CD4-positive, alpha-beta T cell treated with Interleukin-4 for 4 hours (primary cell): ENCODE measurements around the gene LRRIQ4.
A peak's percentile ranks its signal among the peaks of the same experiment; 100 is the strongest.

Experiments used
- DNase-seq: peaks from one replicate; pipeline ENCODE4 v3.0.0-alpha.2; 2020

The LRRIQ4 gene

DNA sequence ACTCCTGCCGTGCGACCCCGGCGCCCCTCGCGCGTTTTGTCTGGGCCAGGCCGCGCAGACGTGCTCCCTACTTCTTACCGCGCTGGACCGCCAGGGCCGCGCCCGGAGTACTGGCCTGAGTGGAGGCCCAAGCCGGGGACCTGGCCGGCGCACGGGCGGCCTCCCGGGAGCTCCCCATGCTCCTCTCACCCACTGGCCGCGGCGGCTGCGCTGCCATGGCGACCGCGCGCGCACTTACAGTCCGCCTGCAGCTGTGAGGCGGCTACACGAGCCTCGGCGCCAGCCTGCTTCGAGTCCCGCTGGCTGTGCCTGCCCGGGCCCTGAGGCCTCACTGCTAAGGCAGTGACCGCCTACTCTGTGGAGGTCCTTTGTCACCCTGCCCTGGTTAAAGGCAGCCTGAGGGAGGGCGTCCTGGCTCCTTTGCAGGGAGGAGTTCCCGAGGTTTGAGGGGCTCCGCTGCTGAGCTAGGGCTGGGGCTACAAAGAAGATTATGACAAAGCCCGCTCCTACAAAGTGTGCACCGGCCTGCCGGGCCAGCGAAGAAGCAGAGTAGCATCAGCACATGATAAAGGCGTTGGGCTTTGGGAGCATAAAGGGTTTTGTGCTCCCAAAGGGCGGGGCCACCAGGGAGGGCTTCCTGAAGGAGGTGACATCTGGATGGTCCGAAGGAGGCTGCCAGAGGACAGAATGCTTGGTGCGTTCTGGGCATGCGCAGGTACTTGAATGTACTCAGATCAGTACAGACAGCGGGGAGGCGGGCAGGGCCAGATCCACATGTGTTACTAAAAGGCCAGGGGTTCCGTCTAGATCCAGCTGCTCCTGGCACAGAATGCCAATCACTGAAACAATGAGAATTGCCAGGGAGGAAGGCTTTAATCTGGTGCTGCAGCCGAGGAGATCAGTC is at the start of gene LRRIQ4, which contains the start of gene LRRC34:
LRRIQ4 (plus strand) TSS at position 539 of the 904 bp plus-strand sequence. CDS start 9,052 bp downstream, outside the sequence.
LRRC34 (minus strand) TSS at position 573 of the 904 bp plus-strand sequence; CDS start at position 217, 356 bp downstream.
- peak; percentile 62 for DNase-seq

GRCh38 chr3:169764312-169764881 is 48.3 kb upstream of the LRRIQ4 start:
- peak; percentile 64 for DNase-seq

- peak; percentile 98 for DNase-seq
Measured at GRCh38 chr3:169764882-169765612, 47.6 kb upstream of the LRRIQ4 start, which contains the start of gene TERC. TSS of gene TERC (minus strand) at chr3:169765060.

- DNase-seq = peak; percentile 61
Measured at GRCh38 chr3:169769287-169770181, 43.1 kb upstream of the LRRIQ4 start, which contains the start of gene ACTRT3. TSS of gene ACTRT3 (minus strand) at chr3:169769561. CDS start at chr3:169769520, 41 bp downstream.

DNA sequence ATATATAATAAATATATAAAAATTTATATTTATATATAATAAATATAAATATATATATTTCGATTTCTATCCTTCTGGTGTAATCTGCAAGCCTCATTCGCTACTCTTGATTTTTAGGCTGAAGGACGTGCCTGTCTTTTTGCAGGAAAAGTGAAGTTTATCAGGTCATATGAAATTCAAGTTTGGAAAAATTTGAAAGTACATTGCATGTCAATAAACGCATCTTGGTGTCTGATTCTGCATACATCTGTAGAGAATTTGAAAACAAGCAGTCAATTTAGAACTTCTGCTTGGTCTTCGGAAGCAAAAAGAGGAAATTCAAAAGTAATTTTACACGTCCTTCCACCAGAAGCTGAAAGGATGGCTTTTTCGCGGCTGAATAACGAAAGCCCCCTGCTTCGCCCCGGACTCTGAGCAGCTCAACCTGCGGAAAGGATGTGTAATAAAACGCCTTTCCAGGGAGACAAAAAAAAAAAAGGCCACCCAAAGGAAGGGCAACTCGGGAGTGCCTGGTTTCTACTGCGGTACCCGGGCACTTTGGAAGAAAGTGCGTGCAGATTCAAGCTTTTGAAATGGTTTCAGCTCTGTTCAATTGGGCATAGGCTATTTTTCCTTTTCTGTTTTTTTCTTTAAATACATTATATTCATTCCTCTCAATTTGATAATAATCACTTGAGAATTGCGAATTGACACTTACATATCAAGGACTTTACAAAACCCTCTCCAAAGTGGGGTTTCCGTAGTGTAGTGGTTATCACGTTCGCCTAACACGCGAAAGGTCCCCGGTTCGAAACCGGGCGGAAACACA is 41.0 kb upstream of the LRRIQ4 start:
- DNase-seq = peak; percentile 88

GRCh38 chr3:169772305-169772896 is 40.3 kb upstream of the LRRIQ4 start:
- peak; percentile 65 for DNase-seq

DNA sequence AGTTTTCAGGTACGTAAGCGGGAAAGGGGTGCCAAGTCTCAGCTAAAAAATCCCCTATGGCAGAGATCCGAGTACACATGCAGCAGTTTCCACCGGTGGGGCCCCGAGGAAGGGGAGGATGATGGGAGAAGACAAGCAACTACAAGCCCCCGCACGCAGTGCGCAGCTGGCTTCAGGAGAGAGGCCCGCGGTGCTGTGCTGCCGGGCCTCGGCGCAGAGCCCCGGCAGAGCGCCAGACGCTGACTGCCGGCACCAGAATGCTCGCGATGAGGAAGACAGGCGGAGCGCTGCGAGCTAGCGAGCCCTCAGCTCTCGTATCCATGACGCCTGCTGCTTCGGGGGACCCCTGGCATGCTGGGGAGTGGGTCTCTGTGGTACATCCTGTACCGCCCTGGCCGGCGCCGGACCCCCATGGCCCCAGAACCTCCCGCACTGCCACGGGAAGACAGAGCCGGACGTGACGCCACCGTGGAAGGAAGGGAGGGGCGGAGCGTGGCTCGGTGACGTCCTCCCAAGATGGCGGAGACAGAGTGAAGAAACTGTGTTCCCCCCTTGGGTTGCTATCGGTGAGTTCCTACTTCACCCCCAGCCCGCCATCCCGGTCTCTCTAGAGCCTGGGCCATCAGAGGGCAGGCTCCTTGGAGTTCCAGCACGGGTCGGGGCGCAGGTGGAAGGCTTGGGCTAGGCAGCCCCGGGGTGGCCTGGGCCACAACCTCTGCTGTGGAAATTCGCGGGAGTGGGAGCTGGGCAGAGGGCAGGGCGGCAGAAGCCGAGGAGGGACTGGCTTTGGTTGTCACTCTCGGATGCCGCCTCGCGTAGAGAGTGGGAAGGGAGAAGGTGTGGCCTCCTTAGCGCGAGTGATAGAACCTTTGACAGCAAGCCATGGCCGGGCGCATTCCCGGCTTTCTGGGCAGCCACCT is 39.5 kb upstream of the LRRIQ4 start, which contains the start of gene MYNN:
MYNN (plus strand) TSS at position 500 of the 920 bp plus-strand sequence. CDS start 900 bp downstream, outside the sequence.
- DNase-seq = peak; percentile 87

GRCh38 chr3:169774186-169774585 is 38.5 kb upstream of the LRRIQ4 start:
- no peak for DNase-seq

DNA sequence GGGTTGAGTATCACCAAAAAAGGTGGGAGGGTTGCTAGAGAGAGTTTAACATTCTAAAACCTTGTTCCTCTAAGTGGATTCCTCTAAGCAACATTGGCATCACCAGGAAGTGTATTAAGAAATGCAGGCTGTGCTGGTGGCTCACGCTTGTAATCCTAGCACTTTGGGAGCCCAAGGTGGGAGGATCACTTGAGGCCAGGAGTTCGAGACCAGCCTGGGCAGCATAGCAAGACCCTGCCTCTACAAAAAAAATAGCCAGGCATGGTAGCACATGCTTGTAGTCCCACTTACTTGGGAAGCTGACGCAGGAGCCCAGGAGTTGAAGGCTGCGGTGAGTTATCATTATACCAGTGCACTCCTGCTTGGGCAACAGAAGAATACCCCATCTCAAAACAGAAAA is 34.8 kb upstream of the LRRIQ4 start:
- DNase-seq = no peak

GRCh38 chr3:169780742-169781141 is 31.9 kb upstream of the LRRIQ4 start:
- DNase-seq = no peak

DNA sequence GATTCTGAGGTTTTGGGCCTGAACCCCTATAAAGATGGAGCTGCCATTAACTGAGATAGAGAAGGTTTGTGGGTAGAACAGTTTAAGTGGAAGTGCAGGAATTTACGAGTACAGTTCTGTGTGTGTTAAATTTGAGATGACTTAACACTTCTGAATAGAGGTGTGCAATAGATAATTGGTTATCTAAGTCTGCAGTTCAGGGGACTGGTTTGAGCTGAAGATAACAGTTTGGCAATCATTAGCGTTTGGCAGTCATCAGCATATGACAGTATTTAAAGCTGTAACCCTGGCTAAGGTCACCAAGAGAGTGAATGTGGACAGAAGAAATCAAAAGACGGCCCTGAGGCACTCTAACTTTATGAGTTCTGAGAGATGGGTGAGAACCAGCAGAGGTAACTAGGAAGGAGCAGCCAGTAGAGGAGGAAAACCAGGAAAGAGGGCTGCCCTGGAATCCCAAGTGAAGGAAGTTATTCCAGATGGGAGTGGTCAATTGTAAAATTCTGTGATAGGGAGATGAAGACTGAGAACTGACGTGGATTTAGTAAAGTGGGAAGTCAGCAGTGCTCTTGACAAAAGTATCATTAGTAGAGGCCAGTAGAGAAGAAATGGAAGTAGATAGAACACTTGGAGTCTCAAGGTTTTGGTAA is 31.3 kb upstream of the LRRIQ4 start:
- no peak for DNase-seq

DNA sequence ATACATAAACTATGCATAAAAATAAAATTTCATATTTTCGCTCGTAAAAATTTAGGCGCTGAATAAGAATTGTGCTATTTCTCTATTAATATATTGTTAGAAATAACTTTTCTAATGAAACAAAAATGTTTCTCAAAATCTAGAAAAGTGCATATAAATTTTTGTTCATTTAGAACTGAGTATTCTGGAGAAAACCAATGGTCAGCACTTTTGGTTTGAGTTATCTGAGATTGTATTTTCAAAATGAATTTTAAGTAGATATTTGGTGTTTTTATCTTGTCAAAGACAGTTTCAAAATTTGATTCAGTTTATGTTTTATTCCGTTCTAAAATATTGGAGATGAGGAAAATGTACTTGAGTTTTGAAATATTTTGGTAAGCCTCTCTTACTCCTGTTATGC is 25.6 kb upstream of the LRRIQ4 start:
- DNase-seq = no peak

DNA sequence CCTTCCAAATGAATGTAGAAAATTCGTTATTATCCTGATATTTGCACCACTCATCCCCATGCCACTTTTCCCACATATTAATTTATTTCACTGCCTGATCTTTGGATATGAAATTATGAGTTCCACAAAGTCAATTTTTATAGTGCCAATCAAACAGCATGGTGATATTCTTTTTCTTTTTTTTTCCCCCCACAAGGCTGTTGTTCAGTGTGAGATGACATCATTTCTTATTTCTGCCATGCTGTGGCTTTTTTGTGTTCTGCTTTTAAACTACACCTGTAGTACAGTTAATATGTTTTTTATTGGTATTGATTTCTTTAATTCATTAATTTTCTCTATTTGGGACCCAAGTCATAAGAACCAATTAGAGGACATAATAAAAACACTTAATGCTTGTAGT is 24.9 kb upstream of the LRRIQ4 start:
- DNase-seq = no peak

DNA sequence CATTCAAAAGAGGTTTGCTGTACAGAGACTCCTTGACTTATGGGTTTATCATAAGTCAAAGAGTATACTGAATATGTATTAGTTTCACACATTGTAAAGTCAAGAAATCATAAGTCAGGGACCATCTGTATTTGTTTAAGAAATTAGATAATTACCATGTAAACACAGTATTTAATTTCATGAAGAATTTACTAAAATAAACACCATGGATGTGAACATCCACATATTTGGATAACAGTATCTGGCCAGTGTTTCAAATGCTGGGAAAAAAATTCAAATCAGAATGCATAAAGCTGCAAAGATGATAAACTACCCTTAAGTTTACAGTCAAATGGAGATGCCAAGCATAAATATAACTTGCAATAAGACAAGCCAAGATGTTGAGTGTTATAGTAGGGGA is 22.5 kb upstream of the LRRIQ4 start:
- DNase-seq = no peak

- DNase-seq = no peak
Measured at GRCh38 chr3:169790687-169791429, 21.8 kb upstream of the LRRIQ4 start.

- DNase-seq = no peak
Measured at GRCh38 chr3:169792359-169792758, 20.3 kb upstream of the LRRIQ4 start.

DNA sequence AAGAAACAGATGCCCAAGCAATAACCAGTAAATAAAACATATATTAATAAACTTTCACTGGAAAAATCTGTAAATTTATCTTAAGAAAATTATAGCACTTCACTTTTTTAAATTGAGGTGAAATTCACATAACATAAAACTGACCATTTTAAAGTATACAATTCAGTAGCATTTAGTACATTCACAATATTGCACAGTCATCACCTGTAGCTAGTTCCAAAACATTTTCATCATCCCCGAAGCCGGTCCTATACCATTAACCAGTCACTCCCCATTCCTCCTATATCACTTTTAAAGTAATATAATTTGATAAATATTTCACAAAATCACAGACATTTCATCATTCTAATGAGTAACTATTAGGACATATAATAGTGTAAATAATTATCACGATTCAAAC is 8.0 kb upstream of the LRRIQ4 start:
- DNase-seq = no peak

- no peak for DNase-seq
Measured at GRCh38 chr3:169809230-169809795, 3.4 kb upstream of the LRRIQ4 start.
